Muscle layer of colon (tissue), 2 donors: Measurements from ENCODE around the gene TMC3.

ENCODE experiments used
- H3K27ac ChIP-seq: one replicate; pipeline ENCODE4 v1.7.0; 2013; ENCODE audit warnings: low read depth, mild to moderate bottlenecking, low read length, moderate library complexity
- H3K27me3 ChIP-seq, 2 donors: one replicate each; pipeline ENCODE4 v1.7.0; 2013; ENCODE audit warnings: low read length in 2 of 2, mild to moderate bottlenecking in 2 of 2; ENCODE audit not compliant: insufficient read depth in 2 of 2, control insufficient read depth in 1 of 2
- H3K36me3 ChIP-seq: one replicate; pipeline ENCODE4 v1.7.0; 2013; ENCODE audit warnings: mild to moderate bottlenecking, low read length; ENCODE audit not compliant: insufficient read depth
- H3K4me1 ChIP-seq: one replicate; pipeline ENCODE4 v1.7.0; 2013; ENCODE audit warnings: mild to moderate bottlenecking, low read length; ENCODE audit not compliant: insufficient read depth
- H3K4me3 ChIP-seq, 2 donors: one replicate each; pipeline ENCODE4 v1.7.0; 2013; ENCODE audit warnings: low read length in 2 of 2, low read depth in 1 of 2, mild to moderate bottlenecking in 1 of 2, moderate library complexity in 1 of 2
- H3K9ac ChIP-seq: one replicate; pipeline ENCODE4 v1.7.0; 2013; ENCODE audit warnings: low read length
- H3K9me3 ChIP-seq: one replicate; pipeline ENCODE4 v1.7.0; 2013; ENCODE audit warnings: mild to moderate bottlenecking, low read length
- donor health status: abdominal sarcoma.
- donor health status: Adenocarcinoma of cecum.

Gene TMC3

DNA sequence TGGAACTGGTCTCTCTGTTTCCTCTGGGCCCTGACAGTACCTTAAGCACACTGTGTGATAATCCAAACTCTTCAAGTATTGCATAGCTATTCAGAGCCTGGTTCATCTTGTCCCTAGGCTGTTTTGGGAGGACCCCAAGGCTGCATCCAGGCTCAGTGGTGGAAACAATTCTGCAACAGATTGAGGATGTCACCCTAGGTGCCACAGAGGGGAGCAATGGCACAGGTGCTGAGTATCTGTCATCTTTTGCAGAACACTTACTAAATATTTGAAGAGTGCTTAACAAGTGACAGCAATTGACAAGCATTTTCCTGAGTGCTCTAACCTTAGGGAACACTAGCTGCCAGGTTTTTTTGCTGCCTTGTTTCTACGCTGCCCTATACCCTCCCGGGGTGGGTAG, 77.8 kb downstream of the TMC3 start:
- no peak overlapping the region for H3K9ac ChIP-seq
- H3K27me3 ChIP-seq = no peaks in the 10 kb centered on the region
- H3K4me3 ChIP-seq = no peak overlapping the region
- H3K9me3 ChIP-seq = no peaks in the 10 kb centered on the region
- H3K4me1 ChIP-seq = no peaks in the 10 kb centered on the region
- H3K36me3 ChIP-seq = no peaks in the 10 kb centered on the region
- no peak overlapping the region for H3K27ac ChIP-seq

DNA sequence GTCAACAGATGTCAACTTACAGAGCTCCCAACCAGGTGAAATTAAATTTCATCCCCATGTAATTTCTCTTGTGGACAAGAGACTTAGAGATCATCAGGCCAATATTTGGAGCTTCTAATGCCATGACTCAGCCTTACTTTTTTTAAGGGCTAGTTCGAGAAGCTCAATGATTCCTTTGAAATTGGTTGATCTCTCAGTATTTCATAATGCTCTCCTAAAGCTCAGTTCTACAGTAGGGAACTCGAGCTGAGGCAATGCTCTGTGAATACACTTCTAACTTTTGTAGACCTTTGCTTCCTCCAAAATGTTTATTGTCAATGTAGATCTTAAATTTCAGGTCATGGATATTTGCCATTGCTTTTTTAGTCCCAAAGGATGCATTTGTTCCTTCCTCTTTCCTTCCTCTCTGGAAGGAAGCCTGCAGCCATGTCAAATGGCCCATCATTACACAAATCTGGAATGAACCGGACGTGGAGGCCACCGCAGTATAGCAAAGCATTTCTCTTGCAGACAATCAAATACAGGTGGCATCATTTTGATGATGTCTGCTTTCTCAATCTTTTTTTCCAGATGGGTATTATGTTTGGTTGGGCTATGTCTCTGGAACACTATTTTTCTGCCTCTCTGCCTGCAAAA, 78.4 kb downstream of the TMC3 start:
- H3K27ac ChIP-seq = no peak overlapping the region
- no peaks in the 10 kb centered on the region for H3K36me3 ChIP-seq
- H3K9ac ChIP-seq = no peak overlapping the region
- no peak overlapping the region for H3K4me3 ChIP-seq
- H3K9me3 ChIP-seq = no peaks in the 10 kb centered on the region
- H3K4me1 ChIP-seq = no peaks in the 10 kb centered on the region
- no peaks in the 10 kb centered on the region for H3K27me3 ChIP-seq

DNA sequence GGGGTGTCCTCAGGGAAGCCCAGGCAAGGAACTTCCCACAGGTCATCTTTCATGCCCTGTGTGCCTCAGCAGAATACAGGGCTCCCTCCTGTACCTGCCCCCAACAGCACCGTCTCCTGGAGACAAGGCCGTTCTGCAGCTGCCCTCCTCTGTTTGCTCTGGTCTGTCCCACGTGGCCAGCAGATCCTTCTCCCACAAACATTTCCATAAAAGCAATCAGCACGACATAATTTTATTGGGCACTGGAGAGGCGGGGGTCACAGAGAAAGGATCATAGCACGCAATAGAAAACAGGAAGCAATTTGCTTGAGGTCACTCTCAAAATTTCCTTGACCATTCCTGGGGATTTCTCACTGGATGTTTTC, 79.5 kb downstream of the TMC3 start:
- Histone ChIP-seq H3K27ac (no peak overlapping the region), H3K27me3 (no peaks in the 10 kb centered on the region), H3K4me3 (no peak overlapping the region), H3K4me1 (no peaks in the 10 kb centered on the region), H3K36me3 (no peaks in the 10 kb centered on the region), H3K9me3 (no peaks in the 10 kb centered on the region), H3K9ac (no peak overlapping the region)

DNA sequence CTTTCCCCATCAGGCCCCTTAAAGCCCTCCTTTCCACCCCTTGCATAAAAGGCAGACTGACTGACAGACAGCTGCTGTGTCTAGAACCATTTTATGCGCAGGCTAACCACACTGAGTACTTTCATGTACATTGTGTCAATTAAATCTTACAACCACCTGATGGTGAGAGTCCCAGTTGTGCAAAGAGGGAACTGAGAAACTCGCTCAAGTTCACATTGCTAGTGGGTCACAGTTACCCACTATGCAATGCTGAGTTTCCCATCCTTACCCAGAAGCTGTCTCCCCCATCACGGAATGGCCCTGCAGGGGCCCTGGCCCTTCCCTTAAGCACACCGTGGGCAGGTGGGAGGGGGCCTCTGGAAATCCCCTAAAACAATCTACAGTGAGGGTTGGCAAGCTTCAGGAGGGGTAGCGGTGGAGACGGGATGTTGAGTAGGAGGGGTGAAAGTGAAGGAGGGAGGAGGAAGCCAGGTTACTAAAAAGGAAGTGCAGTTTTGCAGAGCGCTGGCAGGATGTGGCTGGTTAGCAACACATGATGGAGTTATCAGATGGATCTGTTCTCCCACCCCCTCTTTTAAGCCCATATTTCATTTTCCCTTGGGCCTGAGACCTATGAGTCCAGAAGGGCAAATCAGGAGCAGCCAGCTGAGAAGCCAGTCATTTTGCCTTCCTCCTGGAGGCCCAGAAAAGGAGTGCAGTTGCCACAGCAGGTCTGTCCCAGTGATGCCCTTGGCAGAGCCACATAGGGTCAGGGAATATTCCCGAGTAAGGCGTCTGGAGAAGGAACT, 80.1 kb downstream of the TMC3 start:
- H3K9me3 ChIP-seq = no peaks in the 10 kb centered on the region
- H3K4me1 ChIP-seq = no peaks in the 10 kb centered on the region
- no peaks in the 10 kb centered on the region for H3K36me3 ChIP-seq
- H3K9ac ChIP-seq = no peak overlapping the region
- H3K4me3 ChIP-seq = no peak overlapping the region
- H3K27me3 ChIP-seq = no peaks in the 10 kb centered on the region
- no peak overlapping the region for H3K27ac ChIP-seq

DNA sequence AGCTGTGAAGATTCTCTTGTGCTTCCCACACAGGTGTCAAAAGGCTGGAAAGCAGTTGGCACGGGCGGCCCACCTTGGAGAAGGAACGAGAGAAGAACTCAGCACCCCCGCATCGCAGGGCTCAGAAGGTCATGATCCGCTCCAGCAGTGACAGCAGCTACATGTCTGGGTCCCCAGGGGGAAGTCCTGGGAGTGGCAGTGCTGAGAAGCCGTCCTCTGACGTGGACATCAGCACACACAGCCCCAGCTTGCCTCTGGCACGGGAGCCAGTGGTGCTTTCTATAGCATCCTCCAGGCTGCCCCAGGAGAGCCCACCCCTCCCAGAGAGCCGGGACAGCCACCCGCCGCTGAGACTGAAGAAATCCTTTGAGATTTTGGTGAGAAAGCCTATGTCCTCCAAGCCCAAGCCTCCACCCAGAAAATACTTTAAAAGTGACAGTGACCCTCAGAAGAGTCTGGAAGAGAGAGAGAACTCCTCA, 81.5 kb downstream of the TMC3 start:
- no peak overlapping the region for H3K27ac ChIP-seq
- no peak overlapping the region for H3K9ac ChIP-seq
- no peak overlapping the region for H3K4me3 ChIP-seq
- no peaks in the 10 kb centered on the region for H3K4me1 ChIP-seq
- H3K27me3 ChIP-seq = no peaks in the 10 kb centered on the region
- H3K9me3 ChIP-seq = no peaks in the 10 kb centered on the region
- no peaks in the 10 kb centered on the region for H3K36me3 ChIP-seq

DNA sequence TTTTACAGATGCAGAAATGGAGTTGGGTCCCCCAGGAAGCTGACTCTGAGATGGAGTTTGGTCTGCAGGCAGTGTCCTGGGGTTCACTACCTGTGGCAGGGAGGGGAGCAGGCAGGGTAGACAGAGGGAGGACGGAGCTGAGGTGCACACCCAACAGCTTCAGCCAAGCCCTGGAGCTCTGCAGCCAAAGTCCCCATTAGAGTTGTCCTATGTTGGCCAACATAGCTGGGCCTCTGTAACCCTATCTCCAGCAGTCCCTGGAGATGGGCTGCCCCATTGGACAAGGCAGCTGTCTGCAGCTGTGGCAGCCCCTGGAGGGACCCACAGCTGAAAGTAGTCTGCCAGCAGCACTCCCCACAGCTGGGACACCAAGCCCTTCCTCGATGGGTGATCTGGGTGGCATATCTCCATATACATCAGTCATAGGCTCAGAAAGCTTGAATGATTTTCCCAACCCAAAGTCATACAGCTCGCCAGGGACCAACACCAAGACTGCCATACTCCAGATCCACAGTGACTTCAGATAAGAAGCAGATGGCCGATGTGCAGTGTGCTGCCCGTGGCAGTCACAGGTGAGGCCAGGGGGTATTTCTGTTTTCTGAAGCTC, 82.0 kb downstream of the TMC3 start:
- no peaks in the 10 kb centered on the region for H3K4me1 ChIP-seq
- no peak overlapping the region for H3K27ac ChIP-seq
- no peaks in the 10 kb centered on the region for H3K9me3 ChIP-seq
- H3K27me3 ChIP-seq = no peaks in the 10 kb centered on the region
- no peak overlapping the region for H3K4me3 ChIP-seq
- H3K9ac ChIP-seq = no peak overlapping the region
- H3K36me3 ChIP-seq = no peaks in the 10 kb centered on the region

DNA sequence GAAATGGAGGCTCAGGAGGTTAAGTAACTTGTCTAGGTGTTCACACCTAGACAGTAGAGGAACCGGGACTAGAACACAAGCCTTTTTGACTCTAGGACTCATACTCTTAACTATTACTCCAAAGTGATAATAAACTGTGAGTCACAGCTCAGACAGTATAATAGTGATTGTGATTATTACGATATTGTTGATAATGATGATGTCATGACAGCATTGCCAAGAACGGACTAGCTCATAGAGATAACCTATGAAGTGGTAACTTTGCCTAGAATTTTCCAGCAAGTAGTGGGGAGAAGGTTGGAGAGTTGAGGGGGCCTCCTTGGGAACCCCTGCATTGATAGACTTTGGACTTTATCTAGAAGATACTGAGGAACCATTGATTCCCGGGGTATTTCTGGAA, 84.1 kb downstream of the TMC3 start:
- H3K4me1 ChIP-seq = no peaks in the 10 kb centered on the region
- H3K27ac ChIP-seq = no peak overlapping the region
- no peaks in the 10 kb centered on the region for H3K27me3 ChIP-seq
- H3K4me3 ChIP-seq = no peak overlapping the region
- no peak overlapping the region for H3K9ac ChIP-seq
- no peaks in the 10 kb centered on the region for H3K9me3 ChIP-seq
- H3K36me3 ChIP-seq = no peaks in the 10 kb centered on the region

DNA sequence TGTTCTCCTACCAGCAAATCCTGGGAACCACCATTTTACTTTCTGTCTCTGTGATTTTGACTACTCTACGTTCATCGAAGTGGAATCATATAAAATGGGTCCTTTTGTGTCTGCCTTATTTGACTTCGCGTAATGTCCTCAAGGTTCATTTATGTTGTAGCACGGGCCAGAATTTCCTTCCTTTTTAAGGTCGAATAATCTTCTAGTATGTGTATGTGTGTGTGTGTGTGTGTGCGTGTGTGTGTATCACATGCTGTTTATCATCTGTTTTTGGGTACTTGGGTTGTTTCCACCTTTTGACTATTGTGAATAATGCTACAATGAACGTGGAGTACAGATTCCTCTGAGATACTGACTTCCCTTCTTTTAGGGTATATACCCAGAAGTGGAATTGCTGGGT, 85.4 kb downstream of the TMC3 start:
- H3K4me1 ChIP-seq = no peaks in the 10 kb centered on the region
- H3K36me3 ChIP-seq = no peaks in the 10 kb centered on the region
- no peaks in the 10 kb centered on the region for H3K27me3 ChIP-seq
- no peaks in the 10 kb centered on the region for H3K9me3 ChIP-seq
- no peak overlapping the region for H3K4me3 ChIP-seq
- no peak overlapping the region for H3K27ac ChIP-seq
- H3K9ac ChIP-seq = no peak overlapping the region

DNA sequence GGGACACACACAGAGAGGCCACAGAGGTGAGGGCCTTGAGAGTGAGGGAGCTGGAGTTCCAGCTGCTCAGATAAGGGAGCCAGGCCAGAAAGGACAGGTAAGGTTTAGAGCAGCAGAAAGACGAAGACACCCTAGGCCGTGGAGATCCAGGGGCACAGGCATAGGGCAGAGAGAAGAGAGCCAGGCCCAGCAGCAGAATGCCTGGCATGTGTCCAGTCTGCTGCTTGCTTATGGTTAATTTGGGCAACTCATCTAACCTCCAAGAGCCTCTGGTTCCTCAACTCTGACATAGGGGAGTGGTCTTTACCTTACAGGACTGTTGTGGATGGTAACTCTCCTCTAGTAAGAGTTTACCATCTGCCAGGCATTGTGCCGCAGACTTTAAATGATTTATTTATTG, 86.0 kb downstream of the TMC3 start:
- no peak overlapping the region for H3K27ac ChIP-seq

DNA sequence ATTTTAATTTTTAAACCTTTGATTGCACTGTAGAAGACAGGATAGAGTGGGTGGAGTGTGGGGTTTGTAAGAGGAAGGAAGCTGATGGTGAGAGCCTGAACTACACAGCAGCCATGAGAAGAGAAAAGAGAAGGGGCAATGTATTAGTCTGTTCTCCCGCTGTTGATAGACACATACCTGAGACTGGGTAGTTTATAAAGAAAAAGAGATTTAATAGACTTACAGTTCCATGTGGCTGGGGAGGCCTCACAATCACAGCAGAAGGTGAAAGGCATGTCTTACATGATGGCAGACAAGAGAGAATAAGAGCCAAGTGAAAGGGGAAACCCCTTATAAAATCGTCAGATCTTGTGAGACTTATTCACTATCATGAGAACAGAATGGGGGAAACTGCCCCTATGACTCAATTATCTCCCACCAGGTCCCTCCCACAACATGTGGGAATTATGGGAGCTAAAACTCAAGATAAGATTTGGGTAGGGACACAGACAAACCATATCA, 87.3 kb downstream of the TMC3 start:
- no peak overlapping the region for H3K4me3 ChIP-seq
- H3K27ac ChIP-seq = no peak overlapping the region
- no peaks in the 10 kb centered on the region for H3K27me3 ChIP-seq
- no peaks in the 10 kb centered on the region for H3K4me1 ChIP-seq
- no peak overlapping the region for H3K9ac ChIP-seq
- H3K36me3 ChIP-seq = no peaks in the 10 kb centered on the region
- no peaks in the 10 kb centered on the region for H3K9me3 ChIP-seq

More for the DNA sequence above, 86.0 kb downstream of the TMC3 start:
- H3K4me3 ChIP-seq = no peak overlapping the region
- no peak overlapping the region for H3K9ac ChIP-seq
- H3K27me3 ChIP-seq = no peaks in the 10 kb centered on the region
- H3K4me1 ChIP-seq = no peaks in the 10 kb centered on the region
- no peaks in the 10 kb centered on the region for H3K9me3 ChIP-seq
- H3K36me3 ChIP-seq = no peaks in the 10 kb centered on the region

DNA sequence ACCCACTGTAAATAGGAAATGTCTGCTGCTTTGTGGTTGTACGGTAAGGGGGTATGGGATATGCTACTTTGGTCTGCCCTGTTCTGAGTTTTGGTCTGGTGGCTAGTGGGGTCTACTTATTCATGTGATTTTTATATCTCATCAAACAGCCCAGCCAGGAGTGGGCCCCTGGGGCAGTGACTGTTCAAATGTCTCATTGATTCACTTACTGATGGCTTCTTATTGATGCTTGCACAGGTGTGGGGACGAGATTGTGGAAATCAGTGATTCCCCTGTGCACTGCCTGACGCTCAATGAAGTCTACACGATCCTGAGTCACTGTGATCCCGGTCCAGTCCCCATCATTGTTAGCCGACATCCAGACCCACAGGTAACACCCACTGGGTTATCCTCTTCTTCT, 88.6 kb downstream of the TMC3 start:
- Histone ChIP-seq H3K4me1 (no peaks in the 10 kb centered on the region), H3K27ac (no peak overlapping the region), H3K9me3 (no peaks in the 10 kb centered on the region), H3K27me3 (no peaks in the 10 kb centered on the region), H3K9ac (no peak overlapping the region), H3K36me3 (no peaks in the 10 kb centered on the region), H3K4me3 (no peak overlapping the region)
